Thyroid gland (tissue), 4 donors: ENCODE results near the gene ARSJ.

Experiments
- POLR2A ChIP-seq, 2 donors: fragments of 450-650 bp; IDR thresholded peaks; one replicate each; pipeline ENCODE4 v1.6.1; 2017; ENCODE audit warnings: antibody characterized with exemption in 2 of 2, mild to moderate bottlenecking in 2 of 2, moderate library complexity in 1 of 2
- TF ChIP-seq, protein P1 (sequence below), 6 experiments: fragments of 200-600 bp in 3 of 6; fragments of 450-650 bp in 3 of 6; sonication (generic) in 3 of 6; IDR thresholded peaks; one replicate each; pipeline ENCODE4 v1.5.1; 2016 to 2019; ENCODE audit warnings: antibody characterized with exemption in 6 of 6, mild to moderate bottlenecking in 2 of 6, inconsistent platforms in 1 of 6, moderate library complexity in 1 of 6

DNA sequence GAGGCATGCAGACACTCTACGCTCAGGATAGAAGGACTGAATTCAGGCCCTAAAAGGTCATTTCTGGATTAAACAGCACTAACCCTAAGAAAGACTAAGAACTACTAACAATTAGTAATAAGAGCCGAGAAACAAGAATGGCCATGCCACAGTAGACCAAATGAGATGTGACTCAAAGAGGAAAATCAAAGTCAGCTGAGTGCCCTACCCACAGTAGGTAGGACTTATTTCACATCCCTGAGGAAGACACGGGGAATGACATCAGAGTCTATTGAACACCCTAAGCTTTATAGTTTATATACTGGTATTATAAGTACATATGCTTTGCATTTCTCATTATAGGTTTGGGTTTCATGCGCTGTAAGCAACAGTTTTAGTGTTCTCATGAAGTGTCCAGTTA is 2.7 kb upstream of the ARSJ start:
- TF ChIP-seq, protein P1, sequence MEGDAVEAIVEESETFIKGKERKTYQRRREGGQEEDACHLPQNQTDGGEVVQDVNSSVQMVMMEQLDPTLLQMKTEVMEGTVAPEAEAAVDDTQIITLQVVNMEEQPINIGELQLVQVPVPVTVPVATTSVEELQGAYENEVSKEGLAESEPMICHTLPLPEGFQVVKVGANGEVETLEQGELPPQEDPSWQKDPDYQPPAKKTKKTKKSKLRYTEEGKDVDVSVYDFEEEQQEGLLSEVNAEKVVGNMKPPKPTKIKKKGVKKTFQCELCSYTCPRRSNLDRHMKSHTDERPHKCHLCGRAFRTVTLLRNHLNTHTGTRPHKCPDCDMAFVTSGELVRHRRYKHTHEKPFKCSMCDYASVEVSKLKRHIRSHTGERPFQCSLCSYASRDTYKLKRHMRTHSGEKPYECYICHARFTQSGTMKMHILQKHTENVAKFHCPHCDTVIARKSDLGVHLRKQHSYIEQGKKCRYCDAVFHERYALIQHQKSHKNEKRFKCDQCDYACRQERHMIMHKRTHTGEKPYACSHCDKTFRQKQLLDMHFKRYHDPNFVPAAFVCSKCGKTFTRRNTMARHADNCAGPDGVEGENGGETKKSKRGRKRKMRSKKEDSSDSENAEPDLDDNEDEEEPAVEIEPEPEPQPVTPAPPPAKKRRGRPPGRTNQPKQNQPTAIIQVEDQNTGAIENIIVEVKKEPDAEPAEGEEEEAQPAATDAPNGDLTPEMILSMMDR (IDR thresholded peaks at IDR 0.05), result no peak
- no peak for TF ChIP-seq POLR2A (IDR thresholded peaks at IDR 0.05)
